Lower lobe of right lung (tissue), 1 donor: ENCODE data around the gene PCBD2. TPM values are rescaled to one million over a fixed set of nuclear protein-coding genes. Genes with fewer than 3 reads are reported as not detected.

ENCODE experiments used
- microRNA-seq: library from miRNA; unstranded; fragments of <30 nt; microRNA quantifications from one replicate; pipeline ENCODE4 v1.2.0, GENCODE V29; 2020; ENCODE audit warnings: borderline number of aligned reads
- total RNA-seq: library from RNA; stranded (reverse); fragmentation: NEBNext Ultra II Directional; extraction: Animal tissue kit (Norgen Biotek cat#: 25700); gene quantifications from one replicate; pipeline ENCODE4 v1.2.1, GENCODE V29; 2021
- donor health status: DM: no; HTN: yes; CAD: no; lungs with severe emphysema.

Gene PCBD2
- total RNA-seq, 1 donor from 2014 or later: 13.1 TPM

Small RNAs within 50 kb of the gene (microRNA-seq; reads per million reads assigned to microRNA genes)
- not detected for gene MIR4461

Other genes with a start within 250 kb of the PCBD2 start
- 25.6 TPM for gene CAMLG, start 166.6 kb upstream of the PCBD2 start, total RNA-seq
- 43.3 TPM for gene DDX46, start 146.4 kb upstream of the PCBD2 start, total RNA-seq
- 47.9 TPM for gene C5orf24, start 59.2 kb upstream of the PCBD2 start, total RNA-seq
- gene TXNDC15, start 30.8 kb upstream of the PCBD2 start, total RNA-seq: 56.8 TPM
- gene CATSPER3, start 62.8 kb downstream of the PCBD2 start, total RNA-seq: 0.68 TPM
- 0.47 TPM for gene PITX1, start 129.1 kb downstream of the PCBD2 start, total RNA-seq